BLaER1 (cell line): ENCODE results near the gene CLPSL2.

Experiments used
- H3K27ac ChIP-seq: shearing (Covaris generic); formaldehyde crosslinking; 2 replicates; pipeline ENCODE4 v1.8.1; 2022
- H3K27me3 ChIP-seq: shearing (Covaris generic); formaldehyde crosslinking; 2 replicates; pipeline ENCODE4 v1.8.1; 2022
- H3K36me3 ChIP-seq: shearing (Covaris generic); formaldehyde crosslinking; 2 replicates; pipeline ENCODE4 v1.8.1; 2022
- H3K4me1 ChIP-seq: shearing (Covaris generic); formaldehyde crosslinking; 2 replicates; pipeline ENCODE4 v1.8.1; 2022
- H3K4me2 ChIP-seq: shearing (Covaris generic); formaldehyde crosslinking; 2 replicates; pipeline ENCODE4 v1.8.1; 2022
- H3K4me3 ChIP-seq: shearing (Covaris generic); formaldehyde crosslinking; 2 replicates; pipeline ENCODE4 v1.8.1; 2022
- H3K9ac ChIP-seq: shearing (Covaris generic); formaldehyde crosslinking; 2 replicates; pipeline ENCODE4 v1.8.1; 2022
- H3K9me3 ChIP-seq: shearing (Covaris generic); formaldehyde crosslinking; 2 replicates; pipeline ENCODE4 v1.8.1; 2022
- H4K20me1 ChIP-seq: shearing (Covaris generic); formaldehyde crosslinking; 2 replicates; pipeline ENCODE4 v1.8.1; 2022
- Cebpa-rat ChIP-seq: shearing (Covaris generic); IDR thresholded peaks from 2 replicates; pipeline ENCODE4 v1.8.1; 2022

CLPSL2 gene

DNA sequence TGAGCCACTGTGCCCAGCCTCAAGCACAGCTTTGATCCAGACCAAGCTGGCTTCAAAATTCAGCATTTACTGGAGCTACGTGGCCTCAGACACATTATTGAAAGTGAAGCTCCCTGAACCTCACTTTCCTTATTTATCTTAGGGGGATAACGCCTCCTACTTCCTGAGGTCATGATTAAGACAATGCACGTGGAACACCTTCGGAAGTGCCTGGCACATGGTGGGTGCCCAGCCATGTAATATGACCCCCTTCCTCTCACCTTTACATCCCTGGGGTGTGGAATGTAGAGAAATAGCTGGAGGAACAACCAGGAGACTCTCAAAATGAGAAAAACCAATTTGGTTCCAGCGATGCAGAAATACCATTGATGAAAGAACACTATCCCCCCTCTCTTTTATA is 22.3 kb downstream of the CLPSL2 start:
- Histone ChIP-seq H3K4me3 (no peak overlapping the region), H3K27me3 (no peaks in the 10 kb centered on the region), H3K4me2 (no peak overlapping the region), H3K27ac (no peak overlapping the region), H4K20me1 (no peaks in the 10 kb centered on the region), H3K9ac (no peak overlapping the region), H3K36me3 (no peaks in the 10 kb centered on the region), H3K4me1 (peaks cover 6% of the 10 kb centered on the region; the same call in 1 of the 2 replicates), H3K9me3 (no peaks in the 10 kb centered on the region)
- no peak for TF ChIP-seq Cebpa-rat

DNA sequence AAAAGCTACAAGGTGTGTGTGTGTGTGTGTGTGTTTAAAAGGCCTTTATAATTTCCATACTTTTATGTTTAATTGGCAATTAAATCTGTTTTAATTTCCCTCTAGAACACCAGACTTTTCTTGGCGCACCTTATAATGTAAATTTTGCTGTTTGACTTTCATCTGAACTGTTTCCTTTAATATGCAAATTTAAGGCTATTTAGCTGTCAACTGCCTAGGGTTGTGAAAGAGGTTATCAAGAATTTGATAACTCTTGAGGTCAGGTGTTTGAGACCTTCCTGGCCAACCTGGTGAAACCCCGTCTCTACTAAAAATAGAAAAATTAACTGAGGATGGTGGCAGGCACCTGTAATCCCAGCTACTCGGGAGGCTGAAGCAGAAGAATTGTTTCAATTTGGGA is 24.8 kb downstream of the CLPSL2 start:
- peaks cover 14% of the 10 kb centered on the region; the same call in 1 of the 2 replicates for H3K4me1 ChIP-seq
- H3K36me3 ChIP-seq: no peaks in the 10 kb centered on the region
- no peaks in the 10 kb centered on the region for H3K27me3 ChIP-seq
- H4K20me1 ChIP-seq: 0 out of 2 replicates have a peak, but pooled peaks cover 8% of the 10 kb centered on the region
- TF ChIP-seq Cebpa-rat: no peak
- H3K9ac ChIP-seq: no peak overlapping the region
- H3K4me3 ChIP-seq: no peak overlapping the region
- H3K9me3 ChIP-seq: no peaks in the 10 kb centered on the region
- H3K4me2 ChIP-seq: no peak overlapping the region
- no peak overlapping the region for H3K27ac ChIP-seq

DNA sequence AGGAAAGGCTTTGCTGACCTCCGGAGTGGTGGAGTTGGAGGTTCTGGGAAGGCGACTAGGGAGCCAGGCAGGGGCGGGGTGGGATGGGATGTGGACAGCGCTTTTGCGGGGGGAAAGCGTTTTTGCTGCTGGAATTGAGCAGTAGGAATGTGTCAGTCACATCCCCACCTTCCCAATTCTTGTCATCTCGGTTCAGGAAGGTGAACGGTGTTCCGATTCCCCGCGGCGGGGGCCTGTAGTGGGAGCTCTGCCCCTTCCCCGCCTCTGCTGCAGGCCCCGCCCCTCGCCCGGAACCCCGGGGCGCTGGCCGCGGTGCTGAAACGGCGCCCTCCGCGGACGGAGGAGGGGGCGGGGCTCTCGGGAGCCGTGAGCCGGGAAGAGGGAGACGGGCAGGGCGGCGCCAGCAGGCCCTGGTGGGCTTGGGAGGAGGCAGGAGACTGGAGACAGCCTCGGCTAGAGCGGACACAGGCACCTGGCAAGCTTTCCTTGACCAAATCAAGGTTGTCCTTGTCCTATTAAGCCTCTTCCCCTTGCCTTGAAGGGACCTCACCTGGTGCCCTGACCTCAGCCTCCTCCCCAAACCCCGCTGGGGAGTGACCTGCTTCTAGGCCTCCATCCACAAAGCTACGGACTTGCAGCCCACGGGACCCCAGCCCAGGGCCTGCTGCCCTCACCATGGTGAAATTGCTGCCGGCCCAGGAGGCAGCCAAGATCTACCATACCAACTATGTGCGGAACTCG is 28.8 kb downstream of the CLPSL2 start, which contains the start of gene LHFPL5:
Gene LHFPL5 (plus strand): TSS at position 357 of the 741 bp plus-strand sequence. CDS start 319 bp downstream, at position 676.
- TF ChIP-seq Cebpa-rat: no peak
- Histone ChIP-seq H3K4me2 (peak within 1 kb of the TSS; percentile 61), H4K20me1 (0 out of 2 replicates have a peak, but pooled peaks cover 11% of the 10 kb centered on the region), H3K27ac (no peak within 1 kb of the TSS), H3K9me3 (no peaks in the 10 kb centered on the region), H3K4me3 (peak within 1 kb of the TSS; percentile 36; the same call in 1 of the 2 replicates), H3K36me3 (no peaks in the 10 kb centered on the region), H3K9ac (no peak within 1 kb of the TSS), H3K4me1 (0 out of 2 replicates have a peak, but pooled peaks cover 8% of the 10 kb centered on the region), H3K27me3 (no peaks in the 10 kb centered on the region)

DNA sequence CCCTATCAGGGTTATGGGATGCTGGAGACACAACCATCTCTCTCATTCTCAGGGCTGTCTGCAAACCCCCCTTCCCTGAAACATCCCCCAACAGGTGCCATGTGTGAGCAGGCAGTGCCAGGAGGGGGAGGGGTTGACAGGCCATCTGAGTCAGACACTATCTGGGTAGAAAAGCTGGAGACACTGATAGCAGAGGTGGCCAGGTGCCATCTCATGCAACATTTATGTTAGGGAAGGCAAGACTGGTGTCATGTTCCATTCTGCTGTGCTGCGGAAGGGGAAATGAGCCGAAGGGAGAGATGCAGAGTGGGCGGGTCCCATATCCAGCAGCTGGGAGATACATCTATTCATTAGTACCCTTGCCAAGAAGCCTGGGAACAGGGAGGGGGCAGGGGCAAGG is 32.3 kb downstream of the CLPSL2 start:
- H3K27ac ChIP-seq: no peak overlapping the region
- H4K20me1 ChIP-seq: 0 out of 2 replicates have a peak, but pooled peaks cover 11% of the 10 kb centered on the region
- no peak overlapping the region for H3K4me3 ChIP-seq
- no peak for TF ChIP-seq Cebpa-rat
- no peaks in the 10 kb centered on the region for H3K27me3 ChIP-seq
- no peaks in the 10 kb centered on the region for H3K9me3 ChIP-seq
- peaks cover 25% of the 10 kb centered on the region for H3K4me1 ChIP-seq
- H3K9ac ChIP-seq: no peak overlapping the region
- no peak overlapping the region for H3K4me2 ChIP-seq
- no peaks in the 10 kb centered on the region for H3K36me3 ChIP-seq

DNA sequence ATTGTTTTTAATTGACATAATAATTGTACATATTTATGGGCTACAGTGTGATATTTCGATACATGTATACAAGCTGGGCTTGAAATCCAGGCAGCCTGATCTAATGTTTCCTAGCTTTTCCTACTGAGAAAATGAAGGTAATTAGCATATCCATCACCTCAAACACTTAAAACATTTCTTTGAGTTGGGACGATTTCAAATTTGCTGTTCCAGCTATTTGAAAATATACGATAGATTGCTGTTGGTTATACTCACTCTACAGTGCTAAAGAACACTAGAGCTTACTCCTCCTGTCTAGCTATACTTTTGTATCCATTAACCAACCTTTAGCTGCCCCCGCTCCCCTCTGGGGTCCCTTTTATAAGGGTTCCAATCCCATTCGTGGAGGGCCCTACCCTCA is 33.4 kb downstream of the CLPSL2 start:
- Histone ChIP-seq H4K20me1 (0 out of 2 replicates have a peak, but pooled peaks cover 11% of the 10 kb centered on the region), H3K4me1 (peaks cover 23% of the 10 kb centered on the region), H3K4me3 (no peak overlapping the region), H3K4me2 (no peak overlapping the region), H3K27ac (no peak overlapping the region), H3K36me3 (no peaks in the 10 kb centered on the region), H3K9ac (no peak overlapping the region), H3K27me3 (no peaks in the 10 kb centered on the region), H3K9me3 (no peaks in the 10 kb centered on the region)
- no peak for TF ChIP-seq Cebpa-rat

DNA sequence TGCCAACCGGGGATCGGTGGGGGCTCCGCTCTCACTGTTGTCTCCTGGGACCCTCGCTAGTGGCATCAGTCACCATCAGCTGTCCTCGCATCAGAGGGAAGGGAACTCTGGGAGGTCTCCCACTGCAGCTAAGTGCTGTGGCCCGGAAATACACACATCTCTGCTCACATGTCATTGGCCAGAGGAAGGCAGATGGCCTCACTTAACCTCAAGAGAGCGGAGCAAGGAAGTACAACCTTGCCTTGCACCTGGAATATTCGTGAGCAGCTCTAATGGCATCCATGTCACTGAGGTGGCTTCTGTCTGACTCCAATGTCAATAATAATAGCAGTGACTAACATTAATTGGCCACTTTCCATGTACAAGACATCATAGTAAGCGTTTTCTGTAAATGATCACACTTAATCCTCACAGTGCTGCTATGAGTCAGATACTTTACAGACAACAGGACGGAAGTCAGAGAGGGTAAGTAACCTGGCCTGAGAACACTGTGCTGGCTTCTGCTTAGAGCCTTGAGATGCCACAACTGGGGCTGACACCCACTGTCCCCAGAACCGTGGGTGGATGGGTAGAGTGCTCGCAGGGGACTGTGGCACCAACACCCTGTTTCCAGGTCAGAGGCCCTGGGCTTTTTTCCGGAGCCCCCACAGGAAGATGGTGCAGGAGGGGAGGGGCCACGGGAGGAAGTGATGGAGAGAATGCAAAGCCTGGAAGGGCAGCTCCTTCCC is 34.7 kb downstream of the CLPSL2 start:
- Histone ChIP-seq H3K36me3 (no peaks in the 10 kb centered on the region), H3K27ac (peak overlapping the region; percentile 73), H3K9me3 (peaks cover 2% of the 10 kb centered on the region), H3K4me1 (peaks cover 17% of the 10 kb centered on the region), H3K27me3 (no peaks in the 10 kb centered on the region), H3K4me3 (peak overlapping the region; percentile 40; the same call in 1 of the 2 replicates), H4K20me1 (0 out of 2 replicates have a peak, but pooled peaks cover 3% of the 10 kb centered on the region), H3K4me2 (peak overlapping the region; percentile 86), H3K9ac (0 out of 2 replicates have a peak overlapping the region, but pooled peaks have one; percentile 28)
- TF ChIP-seq Cebpa-rat: no peak

DNA sequence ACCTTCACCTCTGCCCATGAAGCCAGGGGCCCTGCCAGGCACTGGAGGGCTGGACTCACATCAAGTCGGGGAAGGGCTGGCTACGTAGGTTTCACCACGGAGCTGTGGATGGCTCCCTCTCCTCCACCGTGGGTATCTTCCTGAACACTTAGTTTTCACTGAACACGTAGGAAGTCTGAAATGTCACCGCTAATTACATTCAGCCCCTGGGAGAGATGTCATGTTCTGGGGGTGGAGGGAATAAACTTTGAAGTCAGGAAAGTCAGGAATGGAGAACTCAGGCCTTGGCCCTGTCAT is 35.2 kb downstream of the CLPSL2 start:
- Histone ChIP-seq H3K27ac (peak overlapping the region; percentile 73), H3K9ac (0 out of 2 replicates have a peak overlapping the region, but pooled peaks have one; percentile 28), H3K9me3 (peaks cover 7% of the 10 kb centered on the region), H3K4me2 (peak overlapping the region; percentile 86), H4K20me1 (no peaks in the 10 kb centered on the region), H3K36me3 (no peaks in the 10 kb centered on the region), H3K27me3 (no peaks in the 10 kb centered on the region), H3K4me3 (peak overlapping the region; percentile 40; the same call in 1 of the 2 replicates), H3K4me1 (peaks cover 17% of the 10 kb centered on the region)
- TF ChIP-seq Cebpa-rat: no peak

DNA sequence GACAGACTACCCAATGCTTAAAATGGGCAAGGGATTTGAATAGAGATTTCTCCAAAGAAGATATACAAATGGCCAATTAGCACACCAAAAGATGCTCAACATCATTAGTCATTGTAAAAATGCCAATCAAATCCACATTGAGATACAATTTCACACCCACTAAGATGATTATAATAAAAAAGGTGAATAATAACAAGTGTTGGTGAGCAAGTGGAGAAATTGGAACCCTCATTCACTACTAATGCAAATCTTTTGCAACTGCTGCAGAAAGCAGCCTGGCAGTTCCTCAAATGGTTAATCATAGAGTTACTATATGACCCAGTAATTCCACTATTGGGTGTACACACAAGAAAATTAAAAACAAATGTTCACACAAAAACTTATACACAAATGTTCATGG is 41.1 kb downstream of the CLPSL2 start:
- Histone ChIP-seq H3K9me3 (peaks cover 24% of the 10 kb centered on the region), H3K4me1 (no peaks in the 10 kb centered on the region), H3K9ac (no peak overlapping the region), H3K27me3 (no peaks in the 10 kb centered on the region), H4K20me1 (no peaks in the 10 kb centered on the region), H3K4me3 (no peak overlapping the region), H3K36me3 (no peaks in the 10 kb centered on the region), H3K4me2 (no peak overlapping the region), H3K27ac (no peak overlapping the region)
- no peak for TF ChIP-seq Cebpa-rat

DNA sequence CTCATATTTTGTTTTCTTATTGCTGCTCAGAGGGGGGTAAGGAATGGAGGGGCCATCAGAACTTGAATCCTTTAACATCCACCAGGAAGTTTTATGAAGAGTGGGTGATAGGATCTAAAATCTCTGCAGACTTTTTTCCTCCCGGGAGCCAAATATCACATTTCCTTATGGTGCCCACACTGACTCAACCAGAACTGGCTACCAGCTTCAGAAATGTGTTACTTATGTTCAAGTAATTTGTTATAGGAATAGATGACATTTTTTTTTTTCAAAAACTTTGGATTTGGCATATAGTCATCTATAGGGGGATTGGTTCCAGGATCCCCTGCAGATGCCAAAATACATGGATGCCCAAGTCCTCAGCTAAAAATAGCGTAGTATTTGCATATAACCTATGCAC is 47.2 kb downstream of the CLPSL2 start:
- H3K36me3 ChIP-seq: no peaks in the 10 kb centered on the region
- no peaks in the 10 kb centered on the region for H3K27me3 ChIP-seq
- H3K9me3 ChIP-seq: no peaks in the 10 kb centered on the region
- no peaks in the 10 kb centered on the region for H4K20me1 ChIP-seq
- H3K9ac ChIP-seq: no peak overlapping the region
- no peak overlapping the region for H3K4me3 ChIP-seq
- no peak overlapping the region for H3K27ac ChIP-seq
- no peaks in the 10 kb centered on the region for H3K4me1 ChIP-seq
- H3K4me2 ChIP-seq: no peak overlapping the region
- no peak for TF ChIP-seq Cebpa-rat

DNA sequence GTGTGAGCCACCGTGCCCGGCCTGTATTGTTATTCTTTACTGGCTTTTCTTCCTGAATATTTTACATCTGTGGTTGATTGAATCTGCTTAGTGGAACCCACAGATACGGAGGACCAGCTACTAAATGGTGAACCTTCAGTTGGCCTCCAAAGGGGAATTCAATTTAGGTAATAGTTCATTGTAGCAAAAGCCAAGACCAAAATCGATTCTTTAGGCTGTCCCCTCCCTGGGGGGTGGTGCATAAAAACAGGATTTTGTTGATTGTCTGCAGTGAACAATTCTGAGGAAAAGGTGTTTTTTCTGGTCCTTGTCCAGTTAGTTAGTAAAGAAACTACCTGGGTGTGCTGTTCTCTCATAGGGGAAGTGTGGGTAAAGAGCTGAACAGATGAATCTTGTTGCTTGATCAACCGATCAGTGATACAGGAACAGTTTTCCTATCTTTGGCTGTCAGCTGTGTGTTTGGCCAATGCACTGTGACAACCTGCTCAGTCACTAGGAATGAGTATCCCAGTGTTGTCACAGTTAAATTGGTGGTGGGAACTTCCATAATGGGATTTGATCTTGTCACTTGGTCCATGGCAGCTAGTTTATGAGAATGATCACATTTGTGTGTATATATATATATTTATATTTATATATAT is 48.3 kb downstream of the CLPSL2 start:
- Histone ChIP-seq H3K4me1 (no peaks in the 10 kb centered on the region), H3K9ac (no peak overlapping the region), H3K27ac (no peak overlapping the region), H3K4me2 (no peak overlapping the region), H3K27me3 (no peaks in the 10 kb centered on the region), H4K20me1 (no peaks in the 10 kb centered on the region), H3K36me3 (no peaks in the 10 kb centered on the region), H3K9me3 (peaks cover 7% of the 10 kb centered on the region; the same call in 1 of the 2 replicates), H3K4me3 (no peak overlapping the region)
- no peak for TF ChIP-seq Cebpa-rat
